Lung (tissue), 12 donors: Measurements from ENCODE around the gene B9D2. TPM values are rescaled to one million over a fixed set of nuclear protein-coding genes. Genes with fewer than 3 reads are reported as not detected.
A peak's percentile ranks its signal among the peaks of the same experiment; 100 is the strongest.

Source experiments
- ATAC-seq: fragments of 200-7000 bp; cut with Tn5 transposase; one replicate; pipeline ENCODE4 v1.9.1; 2020; ENCODE audit warnings: moderate number of reproducible peaks; ENCODE audit not compliant: insufficient read depth, low FRiP score
- DNase-seq, 3 donors: peaks; one replicate each; pipeline ENCODE4 v3.0.0-alpha.2; 2013 to 2017
- H3K27ac ChIP-seq, 2 donors: one replicate each; pipeline ENCODE4 v1.5.1; 2013; ENCODE audit warnings: mild to moderate bottlenecking in 2 of 2, moderate library complexity in 2 of 2, control low read depth in 1 of 2, inconsistent platforms in 1 of 2, low read depth in 1 of 2, low read length in 1 of 2
- H3K27me3 ChIP-seq, 3 donors: one replicate each; pipeline ENCODE4 v1.5.1; 2013; ENCODE audit warnings: low read length in 2 of 3; ENCODE audit not compliant: control insufficient read depth in 3 of 3, insufficient read depth in 3 of 3
- H3K36me3 ChIP-seq, 4 donors: one replicate each; pipeline ENCODE4 v1.5.1; 2013; ENCODE audit warnings: low read length in 4 of 4, mild to moderate bottlenecking in 1 of 4, moderate library complexity in 1 of 4; ENCODE audit not compliant: control insufficient read depth in 4 of 4, insufficient read depth in 4 of 4
- H3K4me1 ChIP-seq, 5 donors: one replicate each; pipeline ENCODE4 v1.5.1; 2013; ENCODE audit warnings: low read length in 5 of 5, mild to moderate bottlenecking in 2 of 5, moderate library complexity in 1 of 5; ENCODE audit not compliant: control insufficient read depth in 5 of 5, insufficient read depth in 5 of 5
- H3K4me3 ChIP-seq: one replicate; pipeline ENCODE4 v1.5.1; 2013; ENCODE audit warnings: mild to moderate bottlenecking, control low read depth, moderate library complexity
- H3K9ac ChIP-seq, 2 donors: one replicate each; pipeline ENCODE4 v1.5.1; 2013; ENCODE audit warnings: low read length in 2 of 2, control low read depth in 1 of 2; ENCODE audit not compliant: insufficient read depth in 1 of 2
- H3K9me3 ChIP-seq, 4 donors: one replicate each; pipeline ENCODE4 v1.5.1; 2013; ENCODE audit warnings: low read length in 3 of 4, mild to moderate bottlenecking in 1 of 4, moderate library complexity in 1 of 4; ENCODE audit not compliant: control insufficient read depth in 4 of 4, insufficient read depth in 3 of 4
- CTCF ChIP-seq: IDR thresholded peaks from 2 replicates; pipeline ENCODE4 v1.5.1; 2012; ENCODE audit warnings: mild to moderate bottlenecking; ENCODE audit errors: control extremely low read depth, extremely low read depth
- WGBS, 2 donors: extraction: QIAGEN DNeasy Blood & Tissue Kit; methylation state at CpG; one replicate each; pipeline ENCODE4 v1.1.7; 2013; 5-methylcytosine and 5-hydroxymethylcytosine counted together
- polyA plus RNA-seq, 2 donors: library from polyadenylated mRNA; stranded (reverse); fragments of 200-250 nt; gene quantifications; one replicate each; pipeline ENCODE4 v1.2.1, GENCODE V29; 2013
- total RNA-seq, 2 donors: library from RNA; depleted of rRNA in 1 of 2; stranded (reverse); fragments of >200 nt in 1 of 2; gene quantifications; one replicate each; pipeline ENCODE4 v1.2.1, GENCODE V29; 2014 to 2021
- donor health status: control.
- donor health status: control.
- donor health status: Bipolar disorder and iron deficiency.
- donor health status: healthy.
- donor health status: DM: yes; HTN: yes; CAD: no.

Gene B9D2
- total and polyA plus RNA-seq, 4 donors: 10.2 to 18.6 (median 14.0) TPM

- 63 to 69% methylated on average over 14 of the region's 14 CpGs for WGBS, 2 donors
- Histone ChIP-seq H3K27me3 (no peaks in the 10 kb centered on the region), H3K36me3 (no peaks in the 10 kb centered on the region), H3K4me3 (peak overlapping the region; percentile 32), H3K9ac (peak overlapping the region; percentile 95 to 97), H3K4me1 (peaks cover 0 to 13% (median 6%) of the 10 kb centered on the region in 5 donors), H3K9me3 (no peaks in the 10 kb centered on the region), H3K27ac (peak overlapping the region; percentile 93 to 99)
- DNase-seq (no peak), ATAC-seq (no peak)
- TF ChIP-seq CTCF: no peak
Measured at GRCh38 chr19:41364524-41365391, 809 bp upstream of the B9D2 start.

GRCh38 chr19:41363371-41363752 is 587 bp downstream of the B9D2 start:
- Histone ChIP-seq H3K27ac (peak overlapping the region; percentile 93 to 99), H3K27me3 (no peaks in the 10 kb centered on the region), H3K9ac (peak overlapping the region; percentile 95 to 97), H3K4me1 (peaks cover 0 to 13% (median 6%) of the 10 kb centered on the region in 5 donors), H3K36me3 (no peaks in the 10 kb centered on the region), H3K4me3 (peak overlapping the region; percentile 21), H3K9me3 (no peaks in the 10 kb centered on the region)
- WGBS, 2 donors: 46 to 49% methylated on average over 6 of the region's 6 CpGs
- DNase-seq (no peak), ATAC-seq (no peak)
- TF ChIP-seq CTCF: no peak

GRCh38 chr19:41362143-41362847 is 1.7 kb downstream of the B9D2 start:
- no peaks in the 10 kb centered on the region for H3K27me3 ChIP-seq
- DNase-seq (no peak), ATAC-seq (no peak)
- peak overlapping the region in 1 of 2 donors; percentile 46 for H3K9ac ChIP-seq
- no peak for TF ChIP-seq CTCF
- peaks cover 0 to 13% (median 6%) of the 10 kb centered on the region in 5 donors for H3K4me1 ChIP-seq
- H3K27ac ChIP-seq: peak overlapping the region in 1 of 2 donors; percentile 99
- H3K9me3 ChIP-seq: no peaks in the 10 kb centered on the region
- H3K36me3 ChIP-seq: no peaks in the 10 kb centered on the region
- WGBS, 2 donors: 72 to 73% methylated on average over 9 to 10 of the region's 10 CpGs
- no peak overlapping the region for H3K4me3 ChIP-seq
